Endothelial cell of umbilical vein (primary cell): ENCODE data around the gene RAP2A.

Experiments
- CTCF ChIP-seq, 2 donors: IDR thresholded peaks; 1 replicate in 1 of 2; 2 replicates in 1 of 2; pipeline ENCODE4 v1.5.1; 2011; ENCODE audit warnings: low read length in 2 of 2, mild to moderate bottlenecking in 2 of 2, moderate library complexity in 2 of 2, control low read depth in 1 of 2, inconsistent platforms in 1 of 2, low read depth in 1 of 2; ENCODE audit not compliant: insufficient read depth in 1 of 2; ENCODE audit errors: extremely low read depth in 1 of 2
- EZH2 ChIP-seq: IDR thresholded peaks from 2 replicates; pipeline ENCODE4 v1.6.1; 2012; ENCODE audit warnings: borderline replicate concordance, low read depth, mild to moderate bottlenecking, moderate library complexity, low read length, inconsistent platforms; ENCODE audit not compliant: severe bottlenecking
- FOS ChIP-seq: IDR thresholded peaks from 2 replicates; pipeline ENCODE4 v1.6.1; 2011; ENCODE audit warnings: mild to moderate bottlenecking, low read length, moderate library complexity, borderline replicate concordance; ENCODE audit not compliant: insufficient read depth
- GATA2 ChIP-seq: IDR thresholded peaks from 2 replicates; pipeline ENCODE4 v1.7.0; 2011; ENCODE audit warnings: low read depth, mild to moderate bottlenecking, moderate library complexity, mixed read lengths, low read length; ENCODE audit not compliant: insufficient read length, insufficient read depth
- JUN ChIP-seq: IDR thresholded peaks from 2 replicates; pipeline ENCODE4 v1.6.1; 2011; ENCODE audit warnings: borderline replicate concordance, low read depth; ENCODE audit not compliant: insufficient read length, insufficient read depth
- MAX ChIP-seq: IDR thresholded peaks from 2 replicates; pipeline ENCODE4 v1.6.1; 2011; ENCODE audit not compliant: insufficient read depth, insufficient read length
- MYC ChIP-seq: IDR thresholded peaks from one replicate; pipeline ENCODE4 v1.6.1; 2011; ENCODE audit warnings: mild to moderate bottlenecking, low read depth, low read length
- POLR2A ChIP-seq: IDR thresholded peaks from 2 replicates; pipeline ENCODE4 v1.6.1; 2012; ENCODE audit warnings: low read depth, mild to moderate bottlenecking, control low read depth, low read length
- POLR2AphosphoS5 ChIP-seq: IDR thresholded peaks from 2 replicates; pipeline ENCODE4 v1.6.1; 2012; ENCODE audit warnings: low read depth, mild to moderate bottlenecking, control low read depth, low read length, moderate library complexity; ENCODE audit not compliant: insufficient read depth

- TF ChIP-seq POLR2A (no peak), JUN (no peak), CTCF (IDR thresholded peaks at IDR 0.05; ENCODE audit: extremely low read depth in 1 of 2, insufficient read depth in 1 of 2, low read depth in 1 of 2, low read length in 2 of 2) (no peak), MYC (no peak), EZH2 (no peak), POLR2AphosphoS5 (no peak), MAX (no peak), FOS (no peak), GATA2 (no peak)
Measured at GRCh38 chr13:97432232-97432916, 1.6 kb upstream of the RAP2A start.
